ENCODE measurements around the gene KCNT1.

KCNT1 gene

DNA sequence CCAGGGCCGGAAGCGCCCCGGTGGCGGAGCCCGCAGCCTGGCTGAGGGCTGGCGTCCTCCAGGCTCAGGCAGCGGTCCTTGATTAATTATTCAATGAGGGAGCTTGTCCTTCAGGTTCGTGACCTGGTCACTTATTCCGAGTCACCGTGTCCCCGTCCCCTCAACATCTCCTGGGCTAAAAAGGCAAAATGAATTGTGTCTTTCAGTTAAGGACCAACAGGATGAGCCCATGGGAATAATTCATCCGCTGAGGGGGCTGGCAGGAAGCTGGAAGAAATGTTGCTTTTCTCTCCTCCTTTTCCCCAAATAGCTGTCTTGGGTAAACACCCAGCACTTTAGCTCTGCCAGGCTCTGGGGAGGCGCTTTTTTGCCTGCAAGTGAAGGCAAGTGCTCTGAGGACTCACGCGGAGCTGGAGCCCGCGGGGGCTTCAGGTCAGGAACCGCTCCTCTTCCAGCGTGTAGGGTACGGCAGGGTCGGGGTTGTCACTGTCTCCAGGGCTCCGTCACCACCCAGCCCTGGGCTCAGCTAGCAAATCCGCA is 13.1 kb downstream of the KCNT1 start:
- TF ChIP-seq, protein P1, sequence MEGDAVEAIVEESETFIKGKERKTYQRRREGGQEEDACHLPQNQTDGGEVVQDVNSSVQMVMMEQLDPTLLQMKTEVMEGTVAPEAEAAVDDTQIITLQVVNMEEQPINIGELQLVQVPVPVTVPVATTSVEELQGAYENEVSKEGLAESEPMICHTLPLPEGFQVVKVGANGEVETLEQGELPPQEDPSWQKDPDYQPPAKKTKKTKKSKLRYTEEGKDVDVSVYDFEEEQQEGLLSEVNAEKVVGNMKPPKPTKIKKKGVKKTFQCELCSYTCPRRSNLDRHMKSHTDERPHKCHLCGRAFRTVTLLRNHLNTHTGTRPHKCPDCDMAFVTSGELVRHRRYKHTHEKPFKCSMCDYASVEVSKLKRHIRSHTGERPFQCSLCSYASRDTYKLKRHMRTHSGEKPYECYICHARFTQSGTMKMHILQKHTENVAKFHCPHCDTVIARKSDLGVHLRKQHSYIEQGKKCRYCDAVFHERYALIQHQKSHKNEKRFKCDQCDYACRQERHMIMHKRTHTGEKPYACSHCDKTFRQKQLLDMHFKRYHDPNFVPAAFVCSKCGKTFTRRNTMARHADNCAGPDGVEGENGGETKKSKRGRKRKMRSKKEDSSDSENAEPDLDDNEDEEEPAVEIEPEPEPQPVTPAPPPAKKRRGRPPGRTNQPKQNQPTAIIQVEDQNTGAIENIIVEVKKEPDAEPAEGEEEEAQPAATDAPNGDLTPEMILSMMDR (IDR thresholded peaks at IDR 0.05; ENCODE audit: poor library complexity, severe bottlenecking) = no peak
- Histone ChIP-seq H3K36me3 (ENCODE audit: low read depth) (no peaks in the 10 kb centered on the region), H3K27me3 (ENCODE audit: insufficient read depth, poor library complexity, severe bottlenecking) (peaks cover 43% of the 10 kb centered on the region), H3K27ac (ENCODE audit: poor library complexity, severe bottlenecking) (no peak overlapping the region), H3K4me1 (ENCODE audit: insufficient read depth, poor library complexity, severe bottlenecking) (no peaks in the 10 kb centered on the region), H3K9me3 (ENCODE audit: severe bottlenecking) (no peaks in the 10 kb centered on the region), H3K4me3 (ENCODE audit: severe bottlenecking) (no peak overlapping the region)
- DNase-seq (ENCODE audit: low spot score) (no peak), ATAC-seq (ENCODE audit: low read depth) (no peak)

DNA sequence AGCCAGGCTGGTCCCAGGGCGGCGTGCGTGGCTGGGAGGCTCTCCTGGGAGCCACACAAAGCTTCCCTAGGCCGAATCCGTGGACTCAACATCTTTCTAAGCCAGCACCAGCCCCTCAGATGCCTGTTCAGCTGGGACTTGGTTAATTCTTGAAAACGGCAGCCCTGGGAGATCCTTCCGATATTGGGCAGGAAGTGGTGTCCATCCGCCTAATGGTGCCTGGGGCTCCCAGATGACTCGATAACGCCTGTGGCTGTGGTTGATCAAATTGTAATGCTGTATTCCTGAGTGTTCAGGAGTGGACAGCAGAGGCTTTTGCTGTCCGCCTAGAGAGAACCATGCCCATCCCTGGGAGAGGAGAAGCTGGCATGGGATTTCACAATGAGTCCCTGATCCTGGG is 14.1 kb downstream of the KCNT1 start:
- DNase-seq (ENCODE audit: low spot score) = no peak
- Histone ChIP-seq H3K4me1 (ENCODE audit: insufficient read depth, poor library complexity, severe bottlenecking) (no peaks in the 10 kb centered on the region), H3K9me3 (ENCODE audit: severe bottlenecking) (no peaks in the 10 kb centered on the region), H3K27ac (ENCODE audit: poor library complexity, severe bottlenecking) (no peak overlapping the region), H3K4me3 (ENCODE audit: severe bottlenecking) (no peak overlapping the region), H3K36me3 (ENCODE audit: low read depth) (no peaks in the 10 kb centered on the region), H3K27me3 (ENCODE audit: insufficient read depth, poor library complexity, severe bottlenecking) (peaks cover 43% of the 10 kb centered on the region)
- TF ChIP-seq, protein P1 (IDR thresholded peaks at IDR 0.05; ENCODE audit: poor library complexity, severe bottlenecking) = no peak
- no peak for ATAC-seq (ENCODE audit: low read depth)

DNA sequence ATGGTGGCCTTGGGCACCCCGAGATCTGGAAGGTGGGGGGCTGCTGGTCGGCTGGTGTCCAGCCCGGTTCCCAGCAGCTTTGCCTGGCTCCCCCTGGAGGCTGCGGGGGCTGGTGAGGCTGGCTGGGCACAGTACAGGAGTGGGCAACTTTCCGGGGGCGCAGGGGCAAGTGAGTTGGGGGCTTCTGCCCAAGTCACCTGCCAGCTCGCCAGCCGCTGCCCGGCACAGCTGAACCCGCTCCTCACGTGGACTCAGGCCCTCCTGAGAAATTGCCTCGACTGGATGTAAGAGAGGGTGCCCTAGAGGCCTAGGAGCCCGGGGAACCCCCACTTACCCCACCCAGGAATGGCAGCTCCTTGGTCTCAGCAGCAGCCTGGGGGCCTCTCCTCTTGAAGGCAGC is 15.4 kb downstream of the KCNT1 start:
- Histone ChIP-seq H3K27me3 (ENCODE audit: insufficient read depth, poor library complexity, severe bottlenecking) (peaks cover 35% of the 10 kb centered on the region), H3K27ac (ENCODE audit: poor library complexity, severe bottlenecking) (no peak overlapping the region), H3K9me3 (ENCODE audit: severe bottlenecking) (no peaks in the 10 kb centered on the region), H3K4me1 (ENCODE audit: insufficient read depth, poor library complexity, severe bottlenecking) (no peaks in the 10 kb centered on the region), H3K4me3 (ENCODE audit: severe bottlenecking) (no peak overlapping the region), H3K36me3 (ENCODE audit: low read depth) (no peaks in the 10 kb centered on the region)
- TF ChIP-seq, protein P1 (IDR thresholded peaks at IDR 0.05; ENCODE audit: poor library complexity, severe bottlenecking) = no peak
- no peak for ATAC-seq (ENCODE audit: low read depth)
- no peak for DNase-seq (ENCODE audit: low spot score)

DNA sequence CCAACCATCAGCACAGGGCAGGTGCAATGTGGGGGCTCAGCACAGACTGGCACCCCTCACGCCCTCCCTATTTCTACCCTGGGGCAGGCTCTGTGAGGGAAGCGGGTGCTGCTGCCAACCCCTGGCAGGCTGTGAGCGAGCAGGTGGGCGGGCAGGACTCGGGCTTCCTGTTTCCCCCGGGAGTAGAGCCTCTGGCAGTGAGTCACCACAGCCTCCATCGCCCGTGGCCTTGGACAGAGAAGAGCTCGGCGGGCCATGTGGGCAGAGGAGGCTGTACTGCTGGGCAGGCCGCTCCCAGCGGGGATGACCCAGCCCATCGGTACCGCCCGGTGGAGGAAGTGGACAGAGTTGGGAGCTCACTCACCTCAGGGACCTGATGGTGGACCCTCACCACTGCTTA is 16.6 kb downstream of the KCNT1 start:
- H3K4me1 ChIP-seq (ENCODE audit: insufficient read depth, poor library complexity, severe bottlenecking) = no peaks in the 10 kb centered on the region
- no peaks in the 10 kb centered on the region for H3K9me3 ChIP-seq (ENCODE audit: severe bottlenecking)
- TF ChIP-seq, protein P1 (IDR thresholded peaks at IDR 0.05; ENCODE audit: poor library complexity, severe bottlenecking) = no peak
- H3K36me3 ChIP-seq (ENCODE audit: low read depth) = no peaks in the 10 kb centered on the region
- H3K27me3 ChIP-seq (ENCODE audit: insufficient read depth, poor library complexity, severe bottlenecking) = peaks cover 23% of the 10 kb centered on the region
- ATAC-seq (ENCODE audit: low read depth) (peak; percentile 59; the same call in 2 of the 3 replicates), DNase-seq (ENCODE audit: low spot score) (no peak)
- no peak overlapping the region for H3K4me3 ChIP-seq (ENCODE audit: severe bottlenecking)
- H3K27ac ChIP-seq (ENCODE audit: poor library complexity, severe bottlenecking) = no peak overlapping the region

DNA sequence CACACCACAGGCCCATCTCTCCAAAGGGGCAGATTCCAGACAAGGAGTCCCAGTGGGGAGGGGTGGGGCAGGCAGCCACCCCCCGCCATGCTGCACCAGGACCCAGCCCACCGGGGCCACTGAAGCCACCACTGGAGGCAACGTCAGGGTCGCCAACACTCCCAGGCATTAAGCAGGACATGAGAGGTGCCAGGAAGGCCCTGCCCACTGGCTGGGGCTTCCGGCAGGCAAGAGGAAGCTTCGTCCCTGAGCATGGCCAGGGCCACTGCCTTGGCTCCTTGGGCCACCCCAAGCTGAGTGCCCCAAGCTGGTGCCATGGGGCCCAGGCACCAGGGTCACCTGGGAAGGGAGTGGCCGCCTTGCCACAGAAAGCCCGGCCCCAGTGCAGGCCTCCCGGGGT is 17.5 kb downstream of the KCNT1 start:
- ATAC-seq (ENCODE audit: low read depth) (no peak), DNase-seq (ENCODE audit: low spot score) (no peak)
- Histone ChIP-seq H3K4me3 (ENCODE audit: severe bottlenecking) (no peak overlapping the region), H3K36me3 (ENCODE audit: low read depth) (no peaks in the 10 kb centered on the region), H3K4me1 (ENCODE audit: insufficient read depth, poor library complexity, severe bottlenecking) (no peaks in the 10 kb centered on the region), H3K27ac (ENCODE audit: poor library complexity, severe bottlenecking) (no peak overlapping the region), H3K9me3 (ENCODE audit: severe bottlenecking) (no peaks in the 10 kb centered on the region), H3K27me3 (ENCODE audit: insufficient read depth, poor library complexity, severe bottlenecking) (peaks cover 18% of the 10 kb centered on the region)
- TF ChIP-seq, protein P1 (IDR thresholded peaks at IDR 0.05; ENCODE audit: poor library complexity, severe bottlenecking) = no peak
